ENCODE data around the gene MCU. TPM values are rescaled to one million over a fixed set of nuclear protein-coding genes. Genes with fewer than 3 reads are reported as not detected.

The MCU gene
- total and polyA plus RNA-seq, 2 of the 8 experiments (the other 6 are each of a cell fraction or from before 2014, with no cell fraction given), result 51.6 to 62.2 TPM

DNA sequence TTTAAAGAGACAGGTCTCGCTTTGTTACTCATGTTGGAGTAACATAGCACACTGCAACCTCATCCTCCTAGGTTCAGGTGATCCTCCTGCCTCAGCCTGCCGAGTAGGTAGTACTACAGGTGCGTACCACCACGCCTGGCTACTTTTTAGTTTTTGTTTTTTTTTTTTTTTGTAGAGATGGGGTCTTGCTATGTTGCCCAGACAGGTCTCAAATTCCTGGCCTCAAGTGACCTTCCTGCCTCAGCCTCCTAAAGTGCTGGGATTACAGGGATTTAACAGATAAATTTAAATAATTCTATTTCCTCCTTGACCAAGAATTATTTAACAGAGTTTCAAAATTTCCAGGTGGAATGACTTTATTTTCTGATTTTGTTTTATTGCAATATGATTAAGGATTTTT, 104.6 kb downstream of the MCU start:
- Histone ChIP-seq H3K23ac (ENCODE audit: insufficient read length) (no peak overlapping the region), H3K4me2 (ENCODE audit: insufficient read depth in 1 of 2, low read depth in 2 of 2, low read length in 2 of 2) (no peak overlapping the region), H4K91ac (replicated peaks; ENCODE audit: insufficient read length, low read length) (no peak overlapping the region), H2AK5ac (ENCODE audit: low read depth, low read length) (no peak overlapping the region), H2BK120ac (replicated peaks; ENCODE audit: low read depth, low read length) (no peak overlapping the region), H3K9ac (replicated peaks in 1 of 4; ENCODE audit: extremely low read depth in 1 of 4, low read depth in 3 of 4, low read length in 3 of 4) (no peak overlapping the region), H4K8ac (ENCODE audit: extremely low read depth, insufficient read depth, low read length) (no peak overlapping the region), H3K9me3 (ENCODE audit: insufficient read depth in 2 of 2, low read depth in 1 of 2, low read length in 1 of 2) (no peaks in the 10 kb centered on the region), H3K36me3 (ENCODE audit: control insufficient read depth in 2 of 4, insufficient read depth in 4 of 4, low read length in 3 of 4) (no peaks in the 10 kb centered on the region; a peak in 1 of 8 replicates), H3K4me3 (ENCODE audit: extremely low read depth in 1 of 4, insufficient read depth in 2 of 4, low read depth in 3 of 4, low read length in 4 of 4) (no peak overlapping the region), H3K18ac (ENCODE audit: extremely low read depth, low read length) (no peak overlapping the region), H3K27ac (ENCODE audit: low read depth, low read length) (no peak overlapping the region), H2AFZ (ENCODE audit: low read length) (no peak overlapping the region), H3K56ac (replicated peaks; ENCODE audit: insufficient read length, low read depth, low read length) (no peak overlapping the region), H2BK5ac (ENCODE audit: low read depth, low read length) (no peak overlapping the region), H3K23me2 (ENCODE audit: low read depth, low read length) (no peaks in the 10 kb centered on the region), H3K14ac (ENCODE audit: insufficient read length) (no peak overlapping the region), H2BK12ac (ENCODE audit: low read depth, low read length) (no peak overlapping the region), H3K4me1 (replicated peaks in 1 of 4; ENCODE audit: control insufficient read depth in 3 of 4, insufficient read depth in 4 of 4, low read length in 3 of 4) (peaks cover 6 to 17% (median 10%) of the 10 kb centered on the region in 4 experiments; a peak in 5 of 7 replicates), H2BK20ac (ENCODE audit: low read length) (no peak overlapping the region), H4K20me1 (replicated peaks in 1 of 2; ENCODE audit: control insufficient read depth in 1 of 2, insufficient read depth in 2 of 2, low read length in 2 of 2) (no peaks in the 10 kb centered on the region), H2BK15ac (ENCODE audit: low read length) (no peak overlapping the region), H3K79me1 (ENCODE audit: low read depth, low read length) (no peaks in the 10 kb centered on the region; the same call in 1 of the 2 replicates), H3K4ac (replicated peaks; ENCODE audit: insufficient read length, low read depth, low read length) (no peak overlapping the region), H3K79me2 (ENCODE audit: control insufficient read depth in 1 of 2, insufficient read depth in 2 of 2, low read length in 2 of 2) (peaks cover 0 to 29% of the 10 kb centered on the region in 2 experiments; a peak in 3 of 4 replicates), H4K5ac (ENCODE audit: insufficient read length, low read depth, low read length) (no peak overlapping the region), H3K27me3 (replicated peaks in 1 of 4; ENCODE audit: control insufficient read depth in 3 of 4, extremely low read depth in 1 of 4, insufficient read depth in 3 of 4, low read length in 3 of 4) (no peaks in the 10 kb centered on the region)
- POLR2A ChIA-PET (ENCODE audit: partially characterized antibody), result no interaction called here
- FAIRE-seq, result no peak
- CTCF ChIA-PET (ENCODE audit: partially characterized antibody), result interaction anchor here (1.3 kb wide), 1 partner anchor 10 kb away, joined by 3 read pairs; no protein-coding TSS in a partner anchor
- WGBS, 2 experiments (ENCODE audit: extremely low coverage in 1 of 2, insufficient coverage in 1 of 2, insufficient read length in 1 of 2, insufficient replicate concordance in 2 of 2, low coverage in 1 of 2, low lambda C conversion rate in 2 of 2, missing lambda C conversion rate in 1 of 2), result 100% methylated on average over 4 of the region's 4 CpGs; no CpG with 5 or more reads in 1 of the 2 experiments
- DNase-seq (ENCODE audit: low read depth in 1 of 2, low spot score in 2 of 2), result no peak
- TF ChIP-seq BRCA1 (IDR thresholded peaks at IDR 0.05; ENCODE audit: low read depth, low read length) (no peak), POLR2A (IDR thresholded peaks at IDR 0.05; ENCODE audit: control extremely low read depth in 1 of 2, low read depth in 2 of 2, low read length in 2 of 2) (no peak), KDM4A (IDR thresholded peaks at IDR 0.05; ENCODE audit: low read depth, low read length, severe bottlenecking) (no peak), TEAD4 (IDR thresholded peaks at IDR 0.05; ENCODE audit: low read depth, low read length) (no peak), PHF8 (conservative IDR thresholded peaks at IDR 0.05; ENCODE audit: low read depth, low read length) (no peak), CBX5 (IDR thresholded peaks at IDR 0.05; ENCODE audit: low read depth, low read length) (no peak), HDAC2 (IDR thresholded peaks at IDR 0.05; ENCODE audit: borderline replicate concordance in 1 of 2, low read depth in 2 of 2, low read length in 2 of 2) (no peak), ASH2L (IDR thresholded peaks at IDR 0.05; ENCODE audit: low read length) (no peak), POLR2AphosphoS5 (IDR thresholded peaks at IDR 0.05; ENCODE audit: low read depth, low read length) (no peak), RNF2 (IDR thresholded peaks at IDR 0.05; ENCODE audit: borderline replicate concordance, low read depth, low read length, missing control alignments, poor library complexity, severe bottlenecking) (no peak), EGR1 (IDR thresholded peaks at IDR 0.05; ENCODE audit: borderline replicate concordance, low read depth, low read length) (no peak), RXRA (IDR thresholded peaks at IDR 0.05; ENCODE audit: insufficient read depth, low read depth, low read length) (no peak), TAF7 (optimal IDR thresholded peaks at IDR 0.05; ENCODE audit: borderline replicate concordance, low read depth, low read length) (no peak), TAF1 (IDR thresholded peaks at IDR 0.05; ENCODE audit: low read depth, low read length) (no peak)
